HepG2 (cell line): ENCODE data around the gene TBC1D16.

Source experiments
- CAMTA2 ChIP-seq: sonication (generic); formaldehyde crosslinking; IDR thresholded peaks from 2 replicates; pipeline ENCODE4 v1.4.0; 2020; ENCODE audit warnings: mild to moderate bottlenecking, missing genetic modification reagents, borderline replicate concordance
- CHD2 ChIP-seq: IDR thresholded peaks from 2 replicates; pipeline ENCODE4 v1.6.1; 2011; ENCODE audit warnings: low read depth, low read length, improper control_type of control experiment
- HMG20A ChIP-seq: IDR thresholded peaks from 2 replicates; pipeline ENCODE4 v1.6.1; 2016; ENCODE audit warnings: borderline replicate concordance
- MAFK ChIP-seq, 2 experiments: IDR thresholded peaks in 1 of 2; conservative IDR thresholded peaks in 1 of 2; 2 replicates each; pipeline ENCODE4 v1.6.1; 2011; ENCODE audit warnings: improper control_type of control experiment in 2 of 2, low read length in 2 of 2
- PAX8 ChIP-seq: sonication (generic); formaldehyde crosslinking; IDR thresholded peaks from 2 replicates; pipeline ENCODE4 v1.8.0; 2022; ENCODE audit warnings: mild to moderate bottlenecking, missing genetic modification reagents, borderline replicate concordance
- POLR2A ChIP-seq, 2 experiments: IDR thresholded peaks; 2 replicates each; pipeline ENCODE4 v1.6.1; 2011; ENCODE audit warnings: low read depth in 2 of 2, low read length in 2 of 2, mild to moderate bottlenecking in 1 of 2, moderate library complexity in 1 of 2; ENCODE audit not compliant: insufficient read depth in 1 of 2
- SIN3A ChIP-seq: IDR thresholded peaks from 2 replicates; pipeline ENCODE4 v1.6.1; 2011; ENCODE audit warnings: low read depth, mild to moderate bottlenecking, control low read depth, low read length, borderline replicate concordance
- TARDBP ChIP-seq: sonication (generic); formaldehyde crosslinking; IDR thresholded peaks from 2 replicates; pipeline ENCODE4 v1.8.0; 2022; ENCODE audit warnings: mild to moderate bottlenecking, missing genetic modification reagents
- TOE1 ChIP-seq: sonication (generic); formaldehyde crosslinking; IDR thresholded peaks from 2 replicates; pipeline ENCODE4 v1.4.0; 2020; ENCODE audit warnings: mild to moderate bottlenecking, missing genetic modification reagents
- ZBTB7A ChIP-seq: sonication (generic); formaldehyde crosslinking; IDR thresholded peaks from 2 replicates; pipeline ENCODE4 v1.8.0; 2022; ENCODE audit warnings: mild to moderate bottlenecking, missing genetic modification reagents
- ZNF124 ChIP-seq: sonication (generic); formaldehyde crosslinking; IDR thresholded peaks from 2 replicates; pipeline ENCODE4 v1.4.0; 2020; ENCODE audit warnings: missing genetic modification reagents
- ZNF274 ChIP-seq: sonication (generic); formaldehyde crosslinking; IDR thresholded peaks from 2 replicates; pipeline ENCODE4 v1.5.1; 2020; ENCODE audit warnings: mild to moderate bottlenecking, missing genetic modification reagents
- ZNF792 ChIP-seq: IDR thresholded peaks from 2 replicates; pipeline ENCODE4 v1.6.1; 2016

GRCh38 chr17:80021600-80021999, 14.1 kb downstream of the TBC1D16 start:
- TF ChIP-seq MAFK (conservative IDR thresholded peaks at IDR 0.05 in 1 of 2, IDR thresholded peaks at IDR 0.05 in 1 of 2; ENCODE audit: low read length in 2 of 2) (no peak), CAMTA2 (CRISPR knock-in tag) (no peak), SIN3A (no peak), ZNF792 (CRISPR knock-in tag) (no peak), POLR2A (IDR thresholded peaks at IDR 0.05; ENCODE audit: insufficient read depth in 1 of 2, low read depth in 2 of 2, low read length in 2 of 2) (no peak), ZNF274 (CRISPR knock-in tag) (no peak), ZNF124 (CRISPR knock-in tag) (no peak), TOE1 (CRISPR knock-in tag) (no peak), HMG20A (CRISPR knock-in tag) (no peak), PAX8 (no peak), ZBTB7A (CRISPR knock-in tag) (no peak), TARDBP (0 out of 2 replicates have a peak, but pooled peaks have one; percentile 48), CHD2 (no peak)
